ENCODE data around the gene PACRG.

The PACRG gene

GRCh38 chr6:163120223-163120622 is 392.4 kb downstream of the PACRG start:
- H3K36me3 ChIP-seq (ENCODE audit: insufficient read depth, low read length), result no peaks in the 10 kb centered on the region

GRCh38 chr6:163121270-163121669 is 393.5 kb downstream of the PACRG start:
- peaks cover 12% of the 10 kb centered on the region; the same call in 1 of the 2 replicates for H3K4me1 ChIP-seq (ENCODE audit: insufficient read depth, low read length)
- no peaks in the 10 kb centered on the region for H3K9me3 ChIP-seq (ENCODE audit: control insufficient read depth, insufficient read depth, low read length)
- H3K9ac ChIP-seq (ENCODE audit: low read depth, low read length), result no peak overlapping the region
- H3K36me3 ChIP-seq (ENCODE audit: insufficient read depth, low read length), result no peaks in the 10 kb centered on the region

More at GRCh38 chr6:163120223-163120622, 392.4 kb downstream of the PACRG start:
- Histone ChIP-seq H3K9me3 (ENCODE audit: control insufficient read depth, insufficient read depth, low read length) (no peaks in the 10 kb centered on the region), H3K9ac (ENCODE audit: low read depth, low read length) (no peak overlapping the region), H3K4me1 (ENCODE audit: insufficient read depth, low read length) (peaks cover 12% of the 10 kb centered on the region; the same call in 1 of the 2 replicates)

GRCh38 chr6:163122365-163122764 is 394.6 kb downstream of the PACRG start:
- Histone ChIP-seq H3K9me3 (ENCODE audit: control insufficient read depth, insufficient read depth, low read length) (no peaks in the 10 kb centered on the region), H3K9ac (ENCODE audit: low read depth, low read length) (no peak overlapping the region), H3K4me1 (ENCODE audit: insufficient read depth, low read length) (peaks cover 12% of the 10 kb centered on the region; the same call in 1 of the 2 replicates), H3K36me3 (ENCODE audit: insufficient read depth, low read length) (no peaks in the 10 kb centered on the region)

GRCh38 chr6:163123098-163123497 is 395.3 kb downstream of the PACRG start:
- Histone ChIP-seq H3K9ac (ENCODE audit: low read depth, low read length) (no peak overlapping the region), H3K36me3 (ENCODE audit: insufficient read depth, low read length) (no peaks in the 10 kb centered on the region), H3K4me1 (ENCODE audit: insufficient read depth, low read length) (peaks cover 12% of the 10 kb centered on the region; the same call in 1 of the 2 replicates), H3K9me3 (ENCODE audit: control insufficient read depth, insufficient read depth, low read length) (no peaks in the 10 kb centered on the region)

GRCh38 chr6:163126741-163127140 is 399.0 kb downstream of the PACRG start:
- peaks cover 16% of the 10 kb centered on the region; the same call in 1 of the 2 replicates for H3K4me1 ChIP-seq (ENCODE audit: insufficient read depth, low read length)

GRCh38 chr6:163127587-163127986 is 399.8 kb downstream of the PACRG start:
- Histone ChIP-seq H3K9me3 (ENCODE audit: control insufficient read depth, insufficient read depth, low read length) (no peaks in the 10 kb centered on the region), H3K9ac (ENCODE audit: low read depth, low read length) (no peak overlapping the region), H3K36me3 (ENCODE audit: insufficient read depth, low read length) (no peaks in the 10 kb centered on the region), H3K4me1 (ENCODE audit: insufficient read depth, low read length) (peaks cover 12% of the 10 kb centered on the region; the same call in 1 of the 2 replicates)

More at GRCh38 chr6:163126741-163127140, 399.0 kb downstream of the PACRG start:
- Histone ChIP-seq H3K9me3 (ENCODE audit: control insufficient read depth, insufficient read depth, low read length) (no peaks in the 10 kb centered on the region), H3K36me3 (ENCODE audit: insufficient read depth, low read length) (no peaks in the 10 kb centered on the region), H3K9ac (ENCODE audit: low read depth, low read length) (no peak overlapping the region)

- no peaks in the 10 kb centered on the region for H3K9me3 ChIP-seq (ENCODE audit: control insufficient read depth, insufficient read depth, low read length)
- peaks cover 9% of the 10 kb centered on the region; the same call in 1 of the 2 replicates for H3K4me1 ChIP-seq (ENCODE audit: insufficient read depth, low read length)
- H3K36me3 ChIP-seq (ENCODE audit: insufficient read depth, low read length), result no peaks in the 10 kb centered on the region
- H3K9ac ChIP-seq (ENCODE audit: low read depth, low read length), result no peak overlapping the region
These were observed 400.6 kb downstream of the PACRG start for GRCh38 chr6:163128324-163128723.

- Histone ChIP-seq H3K36me3 (ENCODE audit: insufficient read depth, low read length) (no peaks in the 10 kb centered on the region), H3K9me3 (ENCODE audit: control insufficient read depth, insufficient read depth, low read length) (no peaks in the 10 kb centered on the region), H3K9ac (ENCODE audit: low read depth, low read length) (no peak overlapping the region), H3K4me1 (ENCODE audit: insufficient read depth, low read length) (peaks cover 4% of the 10 kb centered on the region; the same call in 1 of the 2 replicates)
These were observed 404.4 kb downstream of the PACRG start for GRCh38 chr6:163132050-163132750.

GRCh38 chr6:163133017-163133416 is 405.2 kb downstream of the PACRG start:
- no peak overlapping the region for H3K9ac ChIP-seq (ENCODE audit: low read depth, low read length)
- H3K4me1 ChIP-seq (ENCODE audit: insufficient read depth, low read length), result peaks cover 4% of the 10 kb centered on the region; the same call in 1 of the 2 replicates
- no peaks in the 10 kb centered on the region for H3K36me3 ChIP-seq (ENCODE audit: insufficient read depth, low read length)
- H3K9me3 ChIP-seq (ENCODE audit: control insufficient read depth, insufficient read depth, low read length), result no peaks in the 10 kb centered on the region

- H3K9me3 ChIP-seq (ENCODE audit: control insufficient read depth, insufficient read depth, low read length), result no peaks in the 10 kb centered on the region
These were observed 405.9 kb downstream of the PACRG start for GRCh38 chr6:163133691-163134090.

GRCh38 chr6:163136681-163137397 is 409.1 kb downstream of the PACRG start:
- Histone ChIP-seq H3K4me1 (ENCODE audit: insufficient read depth, low read length) (no peaks in the 10 kb centered on the region), H3K9ac (ENCODE audit: low read depth, low read length) (no peak overlapping the region), H3K36me3 (ENCODE audit: insufficient read depth, low read length) (no peaks in the 10 kb centered on the region), H3K9me3 (ENCODE audit: control insufficient read depth, insufficient read depth, low read length) (no peaks in the 10 kb centered on the region)

More at GRCh38 chr6:163133691-163134090, 405.9 kb downstream of the PACRG start:
- Histone ChIP-seq H3K9ac (ENCODE audit: low read depth, low read length) (no peak overlapping the region), H3K4me1 (ENCODE audit: insufficient read depth, low read length) (no peaks in the 10 kb centered on the region), H3K36me3 (ENCODE audit: insufficient read depth, low read length) (no peaks in the 10 kb centered on the region)

GRCh38 chr6:163137398-163137881 is 409.7 kb downstream of the PACRG start:
- Histone ChIP-seq H3K9me3 (ENCODE audit: control insufficient read depth, insufficient read depth, low read length) (no peaks in the 10 kb centered on the region), H3K9ac (ENCODE audit: low read depth, low read length) (no peak overlapping the region), H3K4me1 (ENCODE audit: insufficient read depth, low read length) (no peaks in the 10 kb centered on the region), H3K36me3 (ENCODE audit: insufficient read depth, low read length) (no peaks in the 10 kb centered on the region)

GRCh38 chr6:163146036-163146435 is 418.3 kb downstream of the PACRG start:
- Histone ChIP-seq H3K9ac (ENCODE audit: low read depth, low read length) (no peak overlapping the region), H3K36me3 (ENCODE audit: insufficient read depth, low read length) (no peaks in the 10 kb centered on the region), H3K9me3 (ENCODE audit: control insufficient read depth, insufficient read depth, low read length) (no peaks in the 10 kb centered on the region), H3K4me1 (ENCODE audit: insufficient read depth, low read length) (no peaks in the 10 kb centered on the region)

GRCh38 chr6:163147994-163148393 is 420.2 kb downstream of the PACRG start:
- H3K4me1 ChIP-seq (ENCODE audit: insufficient read depth, low read length), result peaks cover 5% of the 10 kb centered on the region; the same call in 1 of the 2 replicates
- no peaks in the 10 kb centered on the region for H3K36me3 ChIP-seq (ENCODE audit: insufficient read depth, low read length)
- H3K9me3 ChIP-seq (ENCODE audit: control insufficient read depth, insufficient read depth, low read length), result no peaks in the 10 kb centered on the region
- H3K9ac ChIP-seq (ENCODE audit: low read depth, low read length), result no peak overlapping the region

Data from ES-I3 (cell line).